DND-41 (cell line): ENCODE data around the gene TFF3.

Experiments used
- ATAC-seq: fragments of 200-7000 bp; cut with Tn5 transposase; 3 replicates; pipeline ENCODE4 v1.9.1; 2021; ENCODE audit warnings: low read depth; ENCODE audit not compliant: insufficient read depth
- DNase-seq: peaks from one replicate; pipeline ENCODE4 v3.0.0-alpha.2; 2020
- H2AFZ ChIP-seq: 2 replicates; pipeline ENCODE4 v1.6.0; 2012; ENCODE audit warnings: low read depth, low read length
- H3K27ac ChIP-seq: 2 replicates; pipeline ENCODE4 v1.5.1; 2012; ENCODE audit warnings: low read length, inconsistent platforms
- H3K27me3 ChIP-seq: fragments of 200-600 bp; sonication (generic); 2 replicates; pipeline ENCODE4 v1.6.0; 2012; ENCODE audit warnings: low read length, mild to moderate bottlenecking, inconsistent platforms; ENCODE audit not compliant: insufficient read depth, poor library complexity
- H3K36me3 ChIP-seq: 2 replicates; pipeline ENCODE4 v1.5.1; 2012; ENCODE audit warnings: low read length, inconsistent platforms; ENCODE audit not compliant: insufficient read depth
- H3K4me1 ChIP-seq: 2 replicates; pipeline ENCODE4 v1.5.1; 2012; ENCODE audit warnings: mild to moderate bottlenecking, low read length; ENCODE audit not compliant: insufficient read depth
- H3K4me2 ChIP-seq: 2 replicates; pipeline ENCODE4 v1.6.0; 2012; ENCODE audit warnings: mild to moderate bottlenecking, moderate library complexity, low read length, inconsistent platforms; ENCODE audit not compliant: insufficient read depth
- H3K4me3 ChIP-seq, 2 experiments: fragments of 200-600 bp in 1 of 2; shearing (Covaris generic) in 1 of 2; 2 replicates each; pipeline ENCODE4 v1.5.1; 2012 to 2016; ENCODE audit warnings: inconsistent platforms in 2 of 2, low read length in 2 of 2, mild to moderate bottlenecking in 2 of 2, low read depth in 1 of 2, moderate library complexity in 1 of 2
- H3K79me2 ChIP-seq: 2 replicates; pipeline ENCODE4 v1.6.0; 2012; ENCODE audit warnings: low read length, inconsistent platforms; ENCODE audit not compliant: insufficient read depth
- H3K9ac ChIP-seq: 2 replicates; pipeline ENCODE4 v1.6.0; 2012; ENCODE audit warnings: low read depth, mild to moderate bottlenecking, inconsistent platforms, low read length, moderate library complexity
- H3K9me3 ChIP-seq: 2 replicates; pipeline ENCODE4 v1.5.1; 2012; ENCODE audit warnings: low read length, moderate library complexity, mild to moderate bottlenecking, inconsistent platforms; ENCODE audit not compliant: insufficient read depth, severe bottlenecking
- H4K20me1 ChIP-seq: 2 replicates; pipeline ENCODE4 v1.6.0; 2012; ENCODE audit warnings: low read length; ENCODE audit not compliant: insufficient read depth
- EZH2 ChIP-seq: IDR thresholded peaks from 3 replicates; pipeline ENCODE4 v1.6.1; 2012; ENCODE audit warnings: borderline replicate concordance, low read depth, mild to moderate bottlenecking, moderate library complexity, low read length, inconsistent platforms; ENCODE audit not compliant: severe bottlenecking
- TF ChIP-seq, protein P1 (sequence below): IDR thresholded peaks from 2 replicates; pipeline ENCODE4 v1.5.1; 2012; ENCODE audit warnings: borderline replicate concordance, low read length, moderate library complexity, mild to moderate bottlenecking; ENCODE audit not compliant: poor library complexity, severe bottlenecking; ENCODE audit errors: extremely low read depth

The TFF3 gene

DNA sequence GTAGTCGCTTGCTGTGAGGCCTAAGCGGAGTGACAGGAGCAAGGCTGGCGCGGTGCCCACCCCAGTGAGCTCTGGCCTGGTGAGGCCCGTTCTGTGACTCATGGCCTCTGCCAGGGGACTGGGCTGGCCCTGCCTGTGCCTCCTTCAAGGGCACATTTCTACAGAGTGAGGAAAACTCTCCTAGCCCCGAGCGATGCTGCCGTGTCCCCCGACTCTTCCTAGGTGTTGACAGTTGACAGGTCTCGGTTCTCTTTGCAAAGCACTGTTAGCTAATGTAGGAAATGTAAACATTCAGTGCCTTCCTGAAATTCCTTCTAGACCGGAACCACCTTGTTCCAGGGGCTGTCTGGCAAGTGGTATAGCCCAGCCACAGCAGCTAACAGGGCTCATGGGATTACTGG lies 52.4 kb downstream of the TFF3 start:
- no peak overlapping the region for H2AFZ ChIP-seq
- no peak for TF ChIP-seq EZH2
- TF ChIP-seq, protein P1, sequence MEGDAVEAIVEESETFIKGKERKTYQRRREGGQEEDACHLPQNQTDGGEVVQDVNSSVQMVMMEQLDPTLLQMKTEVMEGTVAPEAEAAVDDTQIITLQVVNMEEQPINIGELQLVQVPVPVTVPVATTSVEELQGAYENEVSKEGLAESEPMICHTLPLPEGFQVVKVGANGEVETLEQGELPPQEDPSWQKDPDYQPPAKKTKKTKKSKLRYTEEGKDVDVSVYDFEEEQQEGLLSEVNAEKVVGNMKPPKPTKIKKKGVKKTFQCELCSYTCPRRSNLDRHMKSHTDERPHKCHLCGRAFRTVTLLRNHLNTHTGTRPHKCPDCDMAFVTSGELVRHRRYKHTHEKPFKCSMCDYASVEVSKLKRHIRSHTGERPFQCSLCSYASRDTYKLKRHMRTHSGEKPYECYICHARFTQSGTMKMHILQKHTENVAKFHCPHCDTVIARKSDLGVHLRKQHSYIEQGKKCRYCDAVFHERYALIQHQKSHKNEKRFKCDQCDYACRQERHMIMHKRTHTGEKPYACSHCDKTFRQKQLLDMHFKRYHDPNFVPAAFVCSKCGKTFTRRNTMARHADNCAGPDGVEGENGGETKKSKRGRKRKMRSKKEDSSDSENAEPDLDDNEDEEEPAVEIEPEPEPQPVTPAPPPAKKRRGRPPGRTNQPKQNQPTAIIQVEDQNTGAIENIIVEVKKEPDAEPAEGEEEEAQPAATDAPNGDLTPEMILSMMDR: no peak
- no peak overlapping the region for H3K4me2 ChIP-seq
- no peak overlapping the region for H3K27ac ChIP-seq
- peaks cover 14% of the 10 kb centered on the region for H3K4me1 ChIP-seq
- no peaks in the 10 kb centered on the region for H3K9me3 ChIP-seq
- H3K36me3 ChIP-seq: no peaks in the 10 kb centered on the region; the same call in 1 of the 2 replicates
- peaks cover 24% of the 10 kb centered on the region for H3K79me2 ChIP-seq
- no peaks in the 10 kb centered on the region for H3K27me3 ChIP-seq
- DNase-seq: no peak
- ATAC-seq: no peak
- H3K4me3 ChIP-seq: no peak overlapping the region
- no peak overlapping the region for H3K9ac ChIP-seq
- H4K20me1 ChIP-seq: peaks cover 23% of the 10 kb centered on the region

DNA sequence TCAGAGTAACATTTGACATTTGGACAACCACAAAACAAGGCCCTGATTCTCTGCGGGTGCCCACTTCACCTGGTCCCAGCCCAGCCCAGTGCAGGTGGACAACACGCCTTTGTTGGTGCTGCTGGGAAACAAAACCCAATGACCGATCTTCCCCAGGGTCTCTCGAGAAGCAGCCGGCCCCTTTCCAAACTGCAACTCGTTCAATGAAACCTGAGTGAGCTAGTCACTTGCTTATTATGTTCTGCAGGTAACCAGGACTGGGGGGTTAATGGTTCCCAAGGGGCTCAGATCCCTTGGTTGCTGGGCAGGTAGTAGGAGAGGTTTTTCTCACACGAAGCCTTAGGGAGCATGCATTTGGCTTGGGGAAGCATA lies 53.4 kb downstream of the TFF3 start:
- H2AFZ ChIP-seq: no peak overlapping the region
- H3K9me3 ChIP-seq: no peaks in the 10 kb centered on the region
- H3K36me3 ChIP-seq: no peaks in the 10 kb centered on the region; the same call in 1 of the 2 replicates
- TF ChIP-seq, protein P1: no peak
- TF ChIP-seq EZH2: no peak
- no peaks in the 10 kb centered on the region for H3K27me3 ChIP-seq
- DNase-seq (no peak), ATAC-seq (no peak)
- H3K79me2 ChIP-seq: peaks cover 17% of the 10 kb centered on the region
- no peak overlapping the region for H3K4me3 ChIP-seq
- peaks cover 17% of the 10 kb centered on the region for H4K20me1 ChIP-seq
- no peak overlapping the region for H3K9ac ChIP-seq
- H3K27ac ChIP-seq: no peak overlapping the region
- H3K4me1 ChIP-seq: peaks cover 3% of the 10 kb centered on the region; the same call in 1 of the 2 replicates
- no peak overlapping the region for H3K4me2 ChIP-seq
